ENCODE data around the gene CSF1R. TPM values are rescaled to one million over a fixed set of nuclear protein-coding genes. Genes with fewer than 3 reads are reported as not detected.

The CSF1R gene
- total and polyA plus RNA-seq, 12 donors: 4.8 to 83.9 (median 10.6) TPM

DNA sequence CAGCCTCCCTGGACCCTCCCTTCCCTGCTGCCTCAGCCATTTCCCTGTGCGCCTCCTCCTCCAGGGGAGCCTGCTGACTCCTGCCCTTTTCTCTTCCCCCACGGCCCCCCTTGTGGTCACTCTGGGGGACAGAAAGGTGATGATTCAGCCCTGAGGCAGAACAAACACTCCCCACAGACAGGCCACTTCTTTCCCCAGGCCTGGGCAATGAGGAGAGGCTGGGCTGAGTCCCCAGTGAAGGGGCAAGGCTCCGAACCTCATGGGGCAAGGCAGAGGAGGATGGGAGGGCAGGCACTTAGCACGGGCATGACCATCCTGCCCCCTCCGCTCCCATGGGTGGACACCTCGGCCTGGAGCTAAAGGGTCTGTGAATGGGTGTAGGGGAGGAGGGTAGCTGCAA lies 21.0 kb downstream of the CSF1R start:
- intact Hi-C loops (cut with DNase I): no loop called here
- Histone ChIP-seq H3K36me3 (peaks cover 0 to 60% (median 0%) of the 10 kb centered on the region in 9 donors), H3K27me3 (no peaks in the 10 kb centered on the region), H3K9me3 (no peaks in the 10 kb centered on the region), H3K27ac (peak overlapping the region in 7 of 10 donors; percentile 10 to 79 (median 23)), H3K4me3 (no peak overlapping the region), H3K4me1 (peaks cover 0 to 74% (median 0%) of the 10 kb centered on the region in 9 donors)
- DNase-seq (peak; percentile 31 to 41), ATAC-seq (peak; percentile 48 to 74 (median 54))
- WGBS, 2 donors: 71 to 74% methylated on average over 6 of the region's 6 CpGs
- TF ChIP-seq, protein P1, sequence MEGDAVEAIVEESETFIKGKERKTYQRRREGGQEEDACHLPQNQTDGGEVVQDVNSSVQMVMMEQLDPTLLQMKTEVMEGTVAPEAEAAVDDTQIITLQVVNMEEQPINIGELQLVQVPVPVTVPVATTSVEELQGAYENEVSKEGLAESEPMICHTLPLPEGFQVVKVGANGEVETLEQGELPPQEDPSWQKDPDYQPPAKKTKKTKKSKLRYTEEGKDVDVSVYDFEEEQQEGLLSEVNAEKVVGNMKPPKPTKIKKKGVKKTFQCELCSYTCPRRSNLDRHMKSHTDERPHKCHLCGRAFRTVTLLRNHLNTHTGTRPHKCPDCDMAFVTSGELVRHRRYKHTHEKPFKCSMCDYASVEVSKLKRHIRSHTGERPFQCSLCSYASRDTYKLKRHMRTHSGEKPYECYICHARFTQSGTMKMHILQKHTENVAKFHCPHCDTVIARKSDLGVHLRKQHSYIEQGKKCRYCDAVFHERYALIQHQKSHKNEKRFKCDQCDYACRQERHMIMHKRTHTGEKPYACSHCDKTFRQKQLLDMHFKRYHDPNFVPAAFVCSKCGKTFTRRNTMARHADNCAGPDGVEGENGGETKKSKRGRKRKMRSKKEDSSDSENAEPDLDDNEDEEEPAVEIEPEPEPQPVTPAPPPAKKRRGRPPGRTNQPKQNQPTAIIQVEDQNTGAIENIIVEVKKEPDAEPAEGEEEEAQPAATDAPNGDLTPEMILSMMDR (IDR thresholded peaks at IDR 0.05): no peak

DNA sequence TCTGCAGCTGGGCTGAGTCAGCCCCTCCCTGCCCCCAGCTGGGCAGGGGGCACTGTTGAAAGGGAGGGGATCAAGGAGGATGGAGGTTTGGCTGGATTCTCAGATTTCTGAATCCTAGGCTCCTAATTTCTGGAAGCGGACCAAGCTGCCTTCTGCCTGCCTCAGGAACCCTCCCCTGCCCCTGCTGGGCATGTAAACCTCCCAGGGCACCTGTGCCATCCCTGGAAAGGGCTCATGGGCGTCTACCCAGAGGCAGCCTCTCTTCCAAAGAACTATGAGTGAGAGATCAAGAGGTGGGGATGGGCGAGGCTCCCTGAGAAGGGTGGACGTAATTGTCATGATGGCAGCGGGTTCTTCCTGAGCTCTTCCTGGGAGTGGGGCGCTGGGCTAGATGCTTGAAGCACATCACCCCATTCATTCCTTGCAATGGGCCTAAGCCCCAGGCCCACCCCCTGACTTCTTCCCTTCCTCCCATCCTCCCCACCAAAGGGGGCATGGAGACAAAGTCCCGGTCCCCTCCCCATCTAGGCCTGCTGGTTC lies 21.6 kb downstream of the CSF1R start:
- H3K27ac ChIP-seq: peak overlapping the region in 5 of 10 donors; percentile 14 to 79 (median 21)
- intact Hi-C loops (cut with DNase I): no loop called here
- ATAC-seq: peak in 3 of 8 donors; percentile 26 to 43 (median 41)

DNA sequence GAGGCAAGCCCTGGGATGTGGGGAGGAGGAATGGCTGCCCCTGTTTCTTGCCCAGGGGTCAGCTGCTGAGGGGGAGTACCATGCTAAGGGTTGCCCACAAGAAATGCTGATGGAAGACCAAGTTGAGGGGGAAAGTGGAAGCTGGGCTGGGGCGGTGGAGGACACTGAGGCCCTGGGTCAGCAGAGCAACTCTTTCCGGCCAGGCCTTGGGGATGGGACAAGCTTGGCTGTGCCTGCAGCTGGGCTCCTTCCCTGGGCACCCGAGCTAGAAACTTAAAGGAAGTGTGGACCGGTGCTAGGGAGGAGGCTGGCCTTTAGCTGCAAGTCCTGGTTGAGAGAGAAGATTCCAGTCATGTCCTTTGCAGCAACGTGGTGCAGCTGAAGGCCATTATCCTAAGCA lies 22.7 kb downstream of the CSF1R start:
- Histone ChIP-seq H3K27me3 (no peaks in the 10 kb centered on the region), H3K36me3 (peaks cover 0 to 46% (median 0%) of the 10 kb centered on the region in 9 donors), H3K9me3 (no peaks in the 10 kb centered on the region), H3K27ac (peak overlapping the region in 1 of 10 donors; percentile 79), H3K4me3 (no peak overlapping the region), H3K4me1 (peaks cover 0 to 73% (median 0%) of the 10 kb centered on the region in 9 donors)
- TF ChIP-seq, protein P1 (IDR thresholded peaks at IDR 0.05): no peak
- intact Hi-C loops (cut with DNase I): no loop called here
- WGBS, 2 donors: 84 to 89% methylated on average over 5 of the region's 5 CpGs
- no peak for DNase-seq
- peak in 1 of 8 donors; percentile 20 for ATAC-seq

More for the DNA sequence above, 21.6 kb downstream of the CSF1R start:
- H3K4me1 ChIP-seq: peaks cover 0 to 71% (median 0%) of the 10 kb centered on the region in 9 donors
- 89% methylated on average over 7 of the region's 7 CpGs for WGBS, 2 donors
- TF ChIP-seq, protein P1 (IDR thresholded peaks at IDR 0.05): no peak
- no peak overlapping the region for H3K4me3 ChIP-seq
- no peaks in the 10 kb centered on the region for H3K27me3 ChIP-seq
- H3K9me3 ChIP-seq: no peaks in the 10 kb centered on the region
- peaks cover 0 to 56% (median 0%) of the 10 kb centered on the region in 9 donors for H3K36me3 ChIP-seq
- DNase-seq: no peak

DNA sequence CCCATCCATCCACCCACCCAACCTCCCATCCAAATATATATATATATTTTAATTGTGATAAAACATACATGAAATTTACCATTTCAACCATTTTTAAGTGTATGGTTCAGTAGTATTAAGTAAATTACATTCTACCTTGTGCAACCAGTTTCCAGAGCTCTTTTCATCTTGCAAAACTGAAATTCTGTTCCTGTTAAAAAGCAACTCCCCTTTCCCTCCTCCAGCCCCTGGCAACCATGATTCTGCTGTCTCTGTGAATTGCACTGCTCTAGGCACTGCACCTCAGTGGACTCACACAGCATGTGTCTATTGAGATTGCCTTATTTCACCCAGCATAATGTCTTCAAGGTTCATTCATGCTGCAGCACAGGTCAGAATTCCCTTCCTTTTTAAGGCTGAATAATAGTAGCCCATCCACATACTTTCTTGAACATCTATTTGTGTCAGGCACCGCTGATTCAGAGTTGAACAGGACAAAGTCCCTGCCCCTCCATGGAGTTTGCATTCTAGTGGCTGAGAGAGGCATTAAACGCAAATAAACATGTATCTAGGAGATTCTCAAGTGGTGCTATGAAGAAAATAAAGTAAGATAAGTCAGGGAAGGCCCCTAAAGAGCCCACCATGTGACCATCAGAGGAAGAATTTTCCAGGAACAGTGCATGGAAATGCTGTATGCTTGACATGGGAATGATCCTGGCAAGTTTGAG lies 24.0 kb downstream of the CSF1R start:
- no peaks in the 10 kb centered on the region for H3K9me3 ChIP-seq

More for the DNA sequence above, 24.0 kb downstream of the CSF1R start:
- WGBS, 2 donors: 77 to 89% methylated on average over 2 of the region's 2 CpGs
- peaks cover 0 to 72% (median 0%) of the 10 kb centered on the region in 9 donors for H3K4me1 ChIP-seq
- TF ChIP-seq, protein P1 (IDR thresholded peaks at IDR 0.05): no peak
- intact Hi-C loops (cut with DNase I): no loop called here
- DNase-seq (no peak), ATAC-seq (no peak)
- no peak overlapping the region for H3K27ac ChIP-seq
- peaks cover 0 to 46% (median 0%) of the 10 kb centered on the region in 9 donors for H3K36me3 ChIP-seq
- H3K27me3 ChIP-seq: no peaks in the 10 kb centered on the region
- no peak overlapping the region for H3K4me3 ChIP-seq
